Bronchial epithelial cell (primary cell): ENCODE results near the gene TCEAL9. TPM values are rescaled to one million over a fixed set of nuclear protein-coding genes. Genes with fewer than 3 reads are reported as not detected.

Experiments used
- total RNA-seq: library from RNA; depleted of rRNA; stranded (reverse); fragments of >200 nt; gene quantifications from 2 replicates; pipeline ENCODE4 v1.2.1, GENCODE V29; 2014

TCEAL9 gene
- total RNA-seq, 1 donor from 2014 or later: 46.6 TPM

Other genes with a start within 250 kb of the TCEAL9 start
- 10.3 and 17.8 TPM in 2 replicates for gene BEX4, start 141.4 kb upstream of the TCEAL9 start, total RNA-seq
- gene TCEAL8, start 101.4 kb upstream of the TCEAL9 start, total RNA-seq: 60.2 and 69.2 TPM in 2 replicates
- gene TCEAL5, start 79.8 kb upstream of the TCEAL9 start, total RNA-seq: not detected in 2 replicates
- gene BEX2, start 45.5 kb upstream of the TCEAL9 start, total RNA-seq: 46.6 and 79.8 TPM in 2 replicates
- gene TCEAL7, start 26.3 kb upstream of the TCEAL9 start, total RNA-seq: 0.77 and 1.1 TPM in 2 replicates
- gene BEX3, start 20.0 kb downstream of the TCEAL9 start, total RNA-seq: 94.8 and 129 TPM in 2 replicates
- gene RAB40A, start 163.0 kb downstream of the TCEAL9 start, total RNA-seq: under 0.01 and 0.13 TPM in 2 replicates
- 23.4 and 43.9 TPM in 2 replicates for gene TCEAL4, start 229.0 kb downstream of the TCEAL9 start, total RNA-seq